ENCODE results near the gene PHACTR3. TPM values are rescaled to one million over a fixed set of nuclear protein-coding genes. Genes with fewer than 3 reads are reported as not detected.

PHACTR3 gene
- total and polyA plus RNA-seq, 2 of the 8 experiments (the other 6 are each of a cell fraction or from before 2014, with no cell fraction given): 0.05 to 0.13 TPM

DNA sequence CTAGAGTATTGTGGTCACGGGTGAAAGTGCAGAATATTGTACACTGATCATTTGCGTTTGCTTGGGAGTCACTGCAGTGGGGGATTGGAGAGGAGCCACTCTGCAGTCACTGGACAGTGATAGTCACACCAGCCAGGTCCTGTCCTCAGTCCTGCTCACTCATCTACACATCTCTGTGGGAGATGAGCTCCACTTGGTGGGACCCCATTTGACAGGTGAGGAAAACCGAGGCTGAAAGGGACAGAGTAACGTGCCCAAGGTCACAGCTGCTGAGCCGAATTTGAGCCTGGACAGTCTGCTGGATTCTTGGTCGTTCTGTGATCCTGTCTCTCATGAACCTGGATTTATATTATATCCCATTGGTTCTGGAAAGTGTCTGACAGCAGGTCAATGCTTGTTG lies 17.7 kb upstream of the PHACTR3 start (continued):
- TF ChIP-seq CHD1 (IDR thresholded peaks at IDR 0.05; ENCODE audit: low read depth, low read length) (no peak), TAF1 (IDR thresholded peaks at IDR 0.05; ENCODE audit: low read depth, low read length) (no peak), CTCF (IDR thresholded peaks at IDR 0.05; ENCODE audit: control extremely low read depth in 1 of 3, insufficient read depth in 1 of 3, low read depth in 1 of 3, low read length in 3 of 3) (no peak)
